HCT116 (cell line): ENCODE data around the gene NHSL2. TPM values are rescaled to one million over a fixed set of nuclear protein-coding genes. Genes with fewer than 3 reads are reported as not detected.

ENCODE experiments used
- ATAC-seq: fragments of 200-7000 bp; cut with Tn5 transposase; 2 replicates; pipeline ENCODE4 v1.9.1; 2020; ENCODE audit warnings: mild to moderate bottlenecking, moderate library complexity
- BruUV-seq: library from RNA; stranded (reverse); fragments of 400-500 nt; replicated peaks from 2 replicates; lab custom pipeline; 2021; lab: Mats Ljungman, UMichigan
- CTCF ChIA-PET: fragments of 300-600 bp; sonication (Branson Sonifier 250); formaldehyde crosslinking; loops from one replicate; lab custom pipeline; 2021; ENCODE audit warnings: antibody characterized with exemption; lab: Charles Lee
- POLR2A ChIA-PET: fragments of 300-600, 350-600 bp; sonication (Branson Sonifier 250); formaldehyde crosslinking; loops from one replicate; lab custom pipeline; 2021; ENCODE audit warnings: antibody characterized with exemption; lab: Charles Lee
- RAD21 ChIA-PET, 2 experiments: fragments of 300-600 bp; sonication (Branson Sonifier 250); formaldehyde crosslinking; loops; one replicate each; lab custom pipeline; 2023; ENCODE audit warnings: low total read pairs in 2 of 2; ENCODE audit not compliant: uncharacterized antibody in 2 of 2, unreplicated experiment in 2 of 2, low non-redundant PET in 1 of 2; lab: Charles Lee
- DNase-seq: peaks from one replicate; pipeline ENCODE4 v3.0.0-alpha.2; 2010; ENCODE audit warnings: low read depth, low spot score
- H2AFZ ChIP-seq: fragments of 200-600 bp; shearing (Covaris generic), sonication (generic); 2 replicates; pipeline ENCODE4 v1.6.1; 2017; ENCODE audit warnings: low read depth, mixed run types, mixed read lengths, antibody characterized with exemption, low read length; ENCODE audit not compliant: poor library complexity, severe bottlenecking
- H3K27ac ChIP-seq: 2 replicates; pipeline ENCODE4 v1.5.1; 2012; ENCODE audit warnings: low read depth, low read length
- H3K27me3 ChIP-seq: fragments of 200-600 bp; sonication (generic); 2 replicates; pipeline ENCODE4 v1.6.1; 2016; ENCODE audit warnings: mixed run types, low read length, mixed read lengths; ENCODE audit not compliant: insufficient read depth
- H3K36me3 ChIP-seq, 2 experiments: fragments of 200-500 bp in 1 of 2; fragments of 200-600 bp in 1 of 2; sonication (Bioruptor generic) in 1 of 2; sonication (generic) in 1 of 2; 2 replicates each; pipeline versions ENCODE4 v1.5.1 to v1.6.1; 2014 to 2016; ENCODE audit warnings: low read length in 2 of 2, inconsistent platforms in 1 of 2, mixed read lengths in 1 of 2, mixed run types in 1 of 2; ENCODE audit not compliant: insufficient read depth in 2 of 2, control insufficient read depth in 1 of 2
- H3K4me1 ChIP-seq, 2 experiments: fragments of 200-600 bp in 1 of 2; sonication (generic) in 1 of 2; 2 replicates each; pipeline versions ENCODE4 v1.5.1 to v1.6.1; 2012 to 2017; ENCODE audit warnings: low read length in 2 of 2, inconsistent platforms in 1 of 2, mild to moderate bottlenecking in 1 of 2, mixed read lengths in 1 of 2, mixed run types in 1 of 2, moderate library complexity in 1 of 2; ENCODE audit not compliant: insufficient read depth in 2 of 2, control insufficient read depth in 1 of 2
- H3K4me2 ChIP-seq: fragments of 200-600 bp; sonication (generic); 2 replicates; pipeline ENCODE4 v1.6.1; 2017; ENCODE audit warnings: mixed run types, low read length, mixed read lengths
- H3K4me3 ChIP-seq, 2 experiments: fragments of 200-600 bp in 1 of 2; sonication (generic) in 1 of 2; replicated peaks in 1 of 2; 2 replicates each; pipeline ENCODE4 v1.5.1; 2011 to 2016; ENCODE audit warnings: low read length in 2 of 2, control low read depth in 1 of 2, low read depth in 1 of 2, mild to moderate bottlenecking in 1 of 2, mixed read lengths in 1 of 2, mixed run types in 1 of 2
- H3K79me2 ChIP-seq: fragments of 200-600 bp; sonication (generic); 2 replicates; pipeline ENCODE4 v1.6.1; 2017; ENCODE audit warnings: mild to moderate bottlenecking, mixed run types, low read length, moderate library complexity, mixed read lengths; ENCODE audit not compliant: insufficient read depth
- H3K9ac ChIP-seq: fragments of 200-600 bp; sonication (generic); 2 replicates; pipeline ENCODE4 v1.6.1; 2016; ENCODE audit warnings: low read length, mixed read lengths
- H3K9me2 ChIP-seq: fragments of 200-600 bp; sonication (generic), shearing (Covaris generic); 2 replicates; pipeline ENCODE4 v1.6.1; 2017; ENCODE audit warnings: mixed run types, mild to moderate bottlenecking, moderate library complexity; ENCODE audit not compliant: insufficient read depth
- H3K9me3 ChIP-seq, 2 experiments: fragments of 200-500 bp in 1 of 2; fragments of 200-600 bp in 1 of 2; sonication (Bioruptor generic) in 1 of 2; sonication (generic) in 1 of 2; 2 replicates each; pipeline ENCODE4 v1.6.1; 2014 to 2017; ENCODE audit warnings: low read length in 2 of 2, mixed read lengths in 2 of 2, inconsistent platforms in 1 of 2, low read depth in 1 of 2, mild to moderate bottlenecking in 1 of 2, mixed run types in 1 of 2, moderate library complexity in 1 of 2; ENCODE audit not compliant: control insufficient read depth in 1 of 2, insufficient read depth in 1 of 2
- H4K20me1 ChIP-seq: fragments of 200-600 bp; sonication (generic), shearing (Covaris generic); 2 replicates; pipeline ENCODE4 v1.6.1; 2017; ENCODE audit warnings: mixed run types, mild to moderate bottlenecking, moderate library complexity; ENCODE audit not compliant: insufficient read depth
- CBX3 ChIP-seq: IDR thresholded peaks from 2 replicates; pipeline ENCODE4 v1.6.1; 2012; ENCODE audit warnings: low read depth
- ELF1 ChIP-seq: IDR thresholded peaks from 2 replicates; pipeline ENCODE4 v1.6.1; 2012; ENCODE audit warnings: low read depth, borderline replicate concordance
- EZH2phosphoT487 ChIP-seq: fragments of 200-600 bp; IDR thresholded peaks from 2 replicates; pipeline ENCODE4 v1.6.1; 2018; ENCODE audit warnings: antibody characterized with exemption, borderline replicate concordance
- FOSL1 ChIP-seq: IDR thresholded peaks from 2 replicates; pipeline ENCODE4 v1.6.1; 2012; ENCODE audit warnings: low read depth
- POLR2AphosphoS5 ChIP-seq: IDR thresholded peaks from 2 replicates; pipeline ENCODE4 v1.6.1; 2011; ENCODE audit warnings: mild to moderate bottlenecking, low read depth, low read length, moderate library complexity
- RAD21 ChIP-seq: IDR thresholded peaks from 2 replicates; pipeline ENCODE4 v1.6.1; 2012; ENCODE audit warnings: low read depth, mild to moderate bottlenecking
- SIN3A ChIP-seq: IDR thresholded peaks from 2 replicates; pipeline ENCODE4 v1.6.1; 2012; ENCODE audit warnings: low read depth
- SP1 ChIP-seq: IDR thresholded peaks from 2 replicates; pipeline ENCODE4 v1.6.1; 2012; ENCODE audit warnings: low read depth
- TCF7L2 ChIP-seq: IDR thresholded peaks from 2 replicates; pipeline ENCODE4 v1.7.0; 2011; ENCODE audit warnings: borderline replicate concordance, inconsistent platforms; ENCODE audit not compliant: insufficient read depth, insufficient read length; ENCODE audit errors: extremely low read depth
- ZFX ChIP-seq: fragments of 450-650 bp; IDR thresholded peaks from 2 replicates; pipeline ENCODE4 v1.6.1; 2017
- intact Hi-C: fragments of 100-400 bp; cut with micrococcal nuclease; formaldehyde crosslinking; loops from 2 replicates; pipeline ENCODE4 v1.10.0; 2022
- total RNA-seq: library from RNA; stranded (reverse); gene quantifications from one replicate; pipeline ENCODE4 v1.2.1, GENCODE V29; 2021; ENCODE audit not compliant: unreplicated experiment
- TF ChIP-seq, protein P1 (sequence below): IDR thresholded peaks from 2 replicates; pipeline ENCODE4 v1.6.1; 2012
- TF ChIP-seq, protein P2 (sequence below): IDR thresholded peaks from 2 replicates; pipeline ENCODE4 v1.6.1; 2012; ENCODE audit warnings: low read depth
- TF ChIP-seq, protein P3 (sequence below), 3 experiments: fragments of 200-600 bp in 1 of 3; sonication (generic) in 1 of 3; IDR thresholded peaks in 2 of 3; conservative IDR thresholded peaks in 1 of 3; 2 replicates each; pipeline ENCODE4 v1.5.1; 2012 to 2017; ENCODE audit warnings: low read depth in 2 of 3, low read length in 2 of 3, antibody characterized with exemption in 1 of 3, borderline replicate concordance in 1 of 3, control low read depth in 1 of 3, mild to moderate bottlenecking in 1 of 3, mixed read lengths in 1 of 3, mixed run types in 1 of 3, moderate library complexity in 1 of 3; ENCODE audit not compliant: insufficient read depth in 1 of 3

NHSL2 gene
- total RNA-seq, 1 experiment from 2014 or later = 0.22 TPM

GRCh38 chrX:71999535-71999934 is 88.9 kb downstream of the NHSL2 start:
- H3K4me2 ChIP-seq = no peak overlapping the region
- ChIA-PET RAD21 (no interaction called here), CTCF (interaction anchor here (1.2 to 1.7 kb wide), 3 partner anchors 10 to 19 kb away, joined by 3 to 8 read pairs (median 7); no protein-coding TSS in a partner anchor), POLR2A (no interaction called here)
- intact Hi-C loops = no loop called here
- no peaks in the 10 kb centered on the region for H3K27me3 ChIP-seq
- H3K27ac ChIP-seq = no peak overlapping the region
- H3K36me3 ChIP-seq = no peaks in the 10 kb centered on the region
- no peaks in the 10 kb centered on the region for H4K20me1 ChIP-seq
- H3K9ac ChIP-seq = no peak overlapping the region
- no peaks in the 10 kb centered on the region for H3K79me2 ChIP-seq
- no TSS peak for BruUV-seq
- peaks cover 0 to 9% of the 10 kb centered on the region in 2 experiments; a peak in 2 of 4 replicates for H3K4me1 ChIP-seq
- ATAC-seq (no peak), DNase-seq (no peak)
- no peak for TF ChIP-seq RAD21
- TF ChIP-seq CBX3 = no peak
- TF ChIP-seq EZH2phosphoT487 = no peak
- TF ChIP-seq, protein P1, sequence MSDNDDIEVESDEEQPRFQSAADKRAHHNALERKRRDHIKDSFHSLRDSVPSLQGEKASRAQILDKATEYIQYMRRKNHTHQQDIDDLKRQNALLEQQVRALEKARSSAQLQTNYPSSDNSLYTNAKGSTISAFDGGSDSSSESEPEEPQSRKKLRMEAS = no peak
- no peak for TF ChIP-seq POLR2AphosphoS5
- no peak for TF ChIP-seq SP1
- H3K4me3 ChIP-seq = no peak overlapping the region
- H2AFZ ChIP-seq = peak overlapping the region; percentile 78
- no peaks in the 10 kb centered on the region for H3K9me3 ChIP-seq
- no peaks in the 10 kb centered on the region for H3K9me2 ChIP-seq

GRCh38 chrX:72001471-72001870 is 90.8 kb downstream of the NHSL2 start:
- CTCF ChIA-PET = no interaction called here
- H3K79me2 ChIP-seq = no peaks in the 10 kb centered on the region
- POLR2A ChIA-PET = no interaction called here
- no peak for ATAC-seq
- intact Hi-C loops = loop anchor here (5.0 kb wide), 1 partner anchor 126 kb away; no protein-coding TSS in a partner anchor
- DNase-seq = no peak
- RAD21 ChIA-PET = no interaction called here
- no peaks in the 10 kb centered on the region for H3K9me3 ChIP-seq
- H3K4me1 ChIP-seq = peaks cover 0 to 12% of the 10 kb centered on the region in 2 experiments; a peak in 2 of 4 replicates
- no peak overlapping the region for H2AFZ ChIP-seq
- H3K27me3 ChIP-seq = no peaks in the 10 kb centered on the region
- no peaks in the 10 kb centered on the region for H3K9me2 ChIP-seq
- no peak overlapping the region for H3K27ac ChIP-seq
- no TSS peak for BruUV-seq
- no peaks in the 10 kb centered on the region for H3K36me3 ChIP-seq
- no peak overlapping the region for H3K4me3 ChIP-seq
- H4K20me1 ChIP-seq = no peaks in the 10 kb centered on the region
- H3K9ac ChIP-seq = no peak overlapping the region
- no peak overlapping the region for H3K4me2 ChIP-seq
- TF ChIP-seq, protein P2, sequence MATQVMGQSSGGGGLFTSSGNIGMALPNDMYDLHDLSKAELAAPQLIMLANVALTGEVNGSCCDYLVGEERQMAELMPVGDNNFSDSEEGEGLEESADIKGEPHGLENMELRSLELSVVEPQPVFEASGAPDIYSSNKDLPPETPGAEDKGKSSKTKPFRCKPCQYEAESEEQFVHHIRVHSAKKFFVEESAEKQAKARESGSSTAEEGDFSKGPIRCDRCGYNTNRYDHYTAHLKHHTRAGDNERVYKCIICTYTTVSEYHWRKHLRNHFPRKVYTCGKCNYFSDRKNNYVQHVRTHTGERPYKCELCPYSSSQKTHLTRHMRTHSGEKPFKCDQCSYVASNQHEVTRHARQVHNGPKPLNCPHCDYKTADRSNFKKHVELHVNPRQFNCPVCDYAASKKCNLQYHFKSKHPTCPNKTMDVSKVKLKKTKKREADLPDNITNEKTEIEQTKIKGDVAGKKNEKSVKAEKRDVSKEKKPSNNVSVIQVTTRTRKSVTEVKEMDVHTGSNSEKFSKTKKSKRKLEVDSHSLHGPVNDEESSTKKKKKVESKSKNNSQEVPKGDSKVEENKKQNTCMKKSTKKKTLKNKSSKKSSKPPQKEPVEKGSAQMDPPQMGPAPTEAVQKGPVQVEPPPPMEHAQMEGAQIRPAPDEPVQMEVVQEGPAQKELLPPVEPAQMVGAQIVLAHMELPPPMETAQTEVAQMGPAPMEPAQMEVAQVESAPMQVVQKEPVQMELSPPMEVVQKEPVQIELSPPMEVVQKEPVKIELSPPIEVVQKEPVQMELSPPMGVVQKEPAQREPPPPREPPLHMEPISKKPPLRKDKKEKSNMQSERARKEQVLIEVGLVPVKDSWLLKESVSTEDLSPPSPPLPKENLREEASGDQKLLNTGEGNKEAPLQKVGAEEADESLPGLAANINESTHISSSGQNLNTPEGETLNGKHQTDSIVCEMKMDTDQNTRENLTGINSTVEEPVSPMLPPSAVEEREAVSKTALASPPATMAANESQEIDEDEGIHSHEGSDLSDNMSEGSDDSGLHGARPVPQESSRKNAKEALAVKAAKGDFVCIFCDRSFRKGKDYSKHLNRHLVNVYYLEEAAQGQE = no peak
- TF ChIP-seq RAD21 (no peak), FOSL1 (no peak), ELF1 (no peak), EZH2phosphoT487 (no peak), SP1 (no peak), ZFX (no peak), SIN3A (no peak), TCF7L2 (no peak)
- TF ChIP-seq, protein P3, sequence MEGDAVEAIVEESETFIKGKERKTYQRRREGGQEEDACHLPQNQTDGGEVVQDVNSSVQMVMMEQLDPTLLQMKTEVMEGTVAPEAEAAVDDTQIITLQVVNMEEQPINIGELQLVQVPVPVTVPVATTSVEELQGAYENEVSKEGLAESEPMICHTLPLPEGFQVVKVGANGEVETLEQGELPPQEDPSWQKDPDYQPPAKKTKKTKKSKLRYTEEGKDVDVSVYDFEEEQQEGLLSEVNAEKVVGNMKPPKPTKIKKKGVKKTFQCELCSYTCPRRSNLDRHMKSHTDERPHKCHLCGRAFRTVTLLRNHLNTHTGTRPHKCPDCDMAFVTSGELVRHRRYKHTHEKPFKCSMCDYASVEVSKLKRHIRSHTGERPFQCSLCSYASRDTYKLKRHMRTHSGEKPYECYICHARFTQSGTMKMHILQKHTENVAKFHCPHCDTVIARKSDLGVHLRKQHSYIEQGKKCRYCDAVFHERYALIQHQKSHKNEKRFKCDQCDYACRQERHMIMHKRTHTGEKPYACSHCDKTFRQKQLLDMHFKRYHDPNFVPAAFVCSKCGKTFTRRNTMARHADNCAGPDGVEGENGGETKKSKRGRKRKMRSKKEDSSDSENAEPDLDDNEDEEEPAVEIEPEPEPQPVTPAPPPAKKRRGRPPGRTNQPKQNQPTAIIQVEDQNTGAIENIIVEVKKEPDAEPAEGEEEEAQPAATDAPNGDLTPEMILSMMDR (IDR thresholded peaks at IDR 0.05 in 2 of 3, conservative IDR thresholded peaks at IDR 0.05 in 1 of 3; ENCODE audit: borderline replicate concordance in 1 of 3, insufficient read depth in 1 of 3, low read depth in 2 of 3, low read length in 2 of 3) = no peak
- TF ChIP-seq, protein P1 = no peak
